Globus pallidus (tissue), 1 donor: ENCODE measurements around the gene TM4SF4.
"Not testable (repeated sequence)": the region's sequence is repeated elsewhere in the genome, so short reads cannot be mapped to it uniquely, and the experiment has no call there.

ENCODE experiments used
- DNase-seq: peaks from one replicate; pipeline ENCODE4 v3.0.0-alpha.2; 2015; ENCODE audit warnings: low spot score

TM4SF4 gene, protein sequence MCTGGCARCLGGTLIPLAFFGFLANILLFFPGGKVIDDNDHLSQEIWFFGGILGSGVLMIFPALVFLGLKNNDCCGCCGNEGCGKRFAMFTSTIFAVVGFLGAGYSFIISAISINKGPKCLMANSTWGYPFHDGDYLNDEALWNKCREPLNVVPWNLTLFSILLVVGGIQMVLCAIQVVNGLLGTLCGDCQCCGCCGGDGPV

DNA sequence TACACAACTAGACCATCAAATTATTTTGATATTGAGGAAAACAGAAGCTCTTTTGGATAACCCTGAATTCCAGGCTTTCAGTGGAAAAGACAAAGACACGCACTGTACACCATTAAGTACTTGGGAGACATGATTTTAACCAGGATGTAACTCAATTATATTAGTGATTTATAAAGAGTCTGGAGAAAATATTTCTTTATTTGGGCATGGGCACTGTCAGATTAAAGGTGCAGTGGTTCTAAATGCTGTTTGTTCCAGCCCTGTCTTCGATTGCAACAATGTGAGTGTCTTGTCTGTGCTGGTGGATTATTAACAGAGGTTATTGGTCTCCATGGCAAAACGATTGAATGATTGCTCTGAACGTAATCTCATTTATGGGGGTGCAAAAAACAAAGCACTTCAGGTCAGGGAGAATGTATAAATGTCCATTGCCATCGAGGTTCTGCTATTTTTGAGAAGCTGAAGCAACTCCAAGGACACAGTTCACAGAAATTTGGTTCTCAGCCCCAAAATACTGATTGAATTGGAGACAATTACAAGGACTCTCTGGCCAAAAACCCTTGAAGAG, at the start of gene TM4SF4:
TSS of gene TM4SF4 (plus strand) at position 448 of the 568 bp plus-strand sequence. CDS start 181 bp downstream, outside the sequence.
- no peak for DNase-seq

DNA sequence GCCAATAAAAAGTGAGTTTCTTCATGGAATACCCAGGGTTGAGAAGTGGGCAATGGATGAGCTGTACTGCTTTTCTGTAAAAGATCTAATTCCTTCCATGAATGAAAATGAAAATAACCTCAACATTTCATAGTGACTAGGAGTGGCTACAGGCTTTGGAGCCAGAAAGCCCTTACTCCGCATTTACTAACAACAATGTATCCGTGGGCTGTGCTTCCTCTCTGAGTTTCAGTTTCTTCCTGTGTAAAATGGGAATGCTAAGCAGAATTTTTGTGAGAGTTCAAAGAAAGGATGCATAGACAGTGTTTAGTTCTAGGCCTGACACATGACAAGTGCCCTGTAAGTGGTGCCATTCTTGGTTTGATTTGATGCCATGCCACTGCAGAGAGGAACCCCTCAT, 49.6 kb upstream of the TM4SF4 start:
- DNase-seq = no peak

DNA sequence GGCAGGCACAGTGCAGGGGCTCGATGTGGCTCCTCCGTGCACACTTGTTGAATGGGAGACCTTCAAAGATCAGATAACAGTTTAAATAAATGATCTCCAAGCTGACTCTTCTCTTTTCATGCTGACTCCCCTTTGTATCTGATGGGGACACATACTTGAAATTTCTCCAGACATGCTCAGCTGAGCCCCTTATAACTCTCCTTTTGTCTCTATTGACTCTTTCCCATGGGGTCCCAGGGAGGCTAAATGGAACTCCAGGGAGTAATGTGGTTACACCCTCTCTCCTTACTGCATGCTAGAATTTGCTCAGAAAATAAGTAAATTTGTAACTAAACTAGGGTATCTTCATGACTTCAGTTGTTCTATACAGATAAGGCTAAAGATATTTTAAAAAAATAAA, 48.2 kb upstream of the TM4SF4 start:
- no peak for DNase-seq

DNA sequence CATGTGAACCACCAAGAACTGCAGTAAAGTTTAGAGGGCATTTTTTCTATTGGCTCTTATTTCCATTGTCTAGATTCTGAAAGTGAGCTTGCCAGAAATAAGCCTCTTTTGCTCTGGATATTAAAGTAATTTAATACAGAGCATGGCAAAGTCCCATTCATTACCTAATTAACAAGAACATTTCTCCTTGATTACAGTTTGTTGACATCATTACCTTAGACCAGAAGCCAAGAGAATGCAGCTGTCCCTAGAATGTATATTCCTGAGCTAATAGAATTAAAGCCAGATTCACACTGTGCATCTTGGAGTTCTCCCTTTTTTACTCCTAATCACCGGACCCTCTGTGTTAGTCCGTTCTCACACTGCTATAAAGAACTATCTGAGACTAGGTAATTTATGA, 46.4 kb upstream of the TM4SF4 start:
- no peak for DNase-seq

DNA sequence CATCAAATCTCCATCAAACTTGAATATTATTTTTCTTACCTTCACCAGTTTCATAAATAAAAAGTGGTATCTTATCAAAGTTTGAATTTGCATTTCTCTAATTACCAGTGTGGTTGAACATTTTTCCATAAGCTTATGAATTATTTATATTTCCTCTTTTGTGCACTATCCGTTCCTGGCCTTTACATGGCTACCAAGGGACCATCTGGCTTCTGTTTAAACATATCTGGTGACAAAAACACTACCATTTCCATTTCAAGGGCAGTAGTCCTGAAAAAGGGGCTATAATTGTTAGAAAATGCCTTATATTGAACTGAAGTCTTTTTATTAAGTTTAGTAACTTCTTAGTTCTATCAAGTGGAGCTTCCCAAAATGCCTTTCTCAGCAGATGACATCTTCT, 44.3 kb upstream of the TM4SF4 start:
- no peak for DNase-seq

DNA sequence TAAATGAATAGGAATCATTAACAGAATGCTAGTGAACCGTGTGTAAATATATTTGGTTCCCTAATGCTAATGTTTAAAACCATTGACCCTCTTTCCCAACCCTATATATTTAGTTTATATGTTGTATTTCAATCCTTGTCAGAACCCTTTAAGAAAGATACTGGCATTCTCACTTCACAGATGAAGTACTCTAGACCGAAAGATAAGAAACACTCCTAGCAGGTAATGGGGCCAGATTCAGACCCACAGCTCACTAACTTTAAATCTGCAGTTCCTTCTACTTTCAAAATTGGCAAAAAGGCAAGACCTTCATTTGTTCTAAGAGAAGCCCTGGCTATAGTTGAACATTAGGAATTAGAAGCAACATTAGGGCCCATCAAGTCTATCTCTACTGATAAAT, 42.3 kb upstream of the TM4SF4 start:
- DNase-seq = no peak

DNA sequence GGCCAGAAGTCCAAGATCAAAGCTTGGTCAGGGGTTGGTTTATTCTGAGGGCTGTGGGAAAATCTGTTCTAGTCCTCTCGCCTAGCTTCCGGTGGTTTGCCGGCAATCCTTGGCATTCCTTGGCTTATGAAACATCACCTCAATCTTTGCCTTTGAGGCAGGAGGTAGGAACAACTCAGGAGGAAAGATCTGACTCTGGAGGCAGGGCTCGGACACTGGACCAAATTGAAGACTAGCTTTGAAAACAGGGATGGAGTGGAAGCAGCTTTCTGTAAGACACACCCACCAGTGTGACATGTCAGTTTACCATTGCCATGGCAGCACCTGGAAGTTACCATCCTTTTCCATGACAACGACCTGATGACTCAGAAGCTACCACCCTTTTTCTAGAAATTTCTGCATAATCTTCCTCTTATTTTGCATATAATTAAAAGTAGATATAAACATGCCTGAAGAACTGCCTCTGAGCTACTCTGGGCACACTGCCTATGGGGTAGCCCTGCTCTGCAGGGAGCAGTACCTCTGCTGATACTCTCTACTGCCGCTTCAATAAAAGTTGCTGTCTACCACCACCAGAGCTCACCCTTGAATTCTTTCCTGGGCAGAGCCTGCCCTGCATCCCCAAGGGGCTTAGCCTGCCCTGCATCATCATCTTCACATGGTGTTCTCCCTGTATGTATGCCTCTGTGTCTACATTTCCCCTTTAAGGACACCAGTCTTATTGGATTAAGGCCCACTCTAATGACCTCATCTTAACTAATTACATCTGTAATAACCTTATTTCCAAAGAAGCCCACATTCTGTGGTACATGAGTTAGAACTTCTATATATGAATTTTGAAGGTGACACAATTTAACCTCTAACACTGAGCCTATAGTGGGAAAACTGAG, 38.3 kb upstream of the TM4SF4 start:
- DNase-seq = no peak

DNA sequence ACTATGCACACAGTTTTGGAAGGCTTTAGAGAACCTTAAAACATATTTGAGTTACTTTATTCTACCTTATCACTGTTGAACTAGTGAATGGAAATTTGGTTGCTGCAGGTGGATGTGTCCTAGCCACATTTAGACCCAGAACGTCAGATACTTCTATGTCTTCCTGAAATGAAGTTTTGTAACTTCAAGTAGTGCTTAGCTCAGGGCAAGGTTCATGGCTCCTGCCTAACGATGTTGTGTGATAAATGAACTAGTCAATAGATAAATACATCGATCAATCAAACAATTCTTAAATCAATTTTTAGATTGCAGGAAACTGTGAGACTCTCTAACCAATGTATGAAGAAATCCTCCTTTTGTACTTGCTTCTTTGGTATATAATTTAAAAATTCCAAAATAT, 37.2 kb upstream of the TM4SF4 start:
- no peak for DNase-seq

DNA sequence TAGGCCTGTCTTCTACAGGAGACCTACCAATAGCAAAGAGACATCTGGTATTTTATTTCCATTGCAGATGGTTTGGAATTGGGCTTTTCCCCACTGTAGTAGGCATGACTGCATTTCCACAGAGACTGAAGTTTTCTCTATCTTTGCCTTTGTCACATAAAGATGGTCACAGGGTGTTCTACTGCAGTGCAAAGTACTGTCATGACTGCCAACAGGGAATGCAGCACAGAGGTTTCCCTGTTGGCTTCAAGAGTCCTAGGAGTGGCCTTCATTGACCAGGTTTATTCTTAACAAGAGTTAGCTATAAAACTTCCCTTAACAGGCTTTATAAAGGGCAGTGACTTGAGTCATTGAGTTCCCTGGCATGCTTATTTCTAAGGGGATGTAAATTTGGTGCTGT, 36.8 kb upstream of the TM4SF4 start:
- no peak for DNase-seq

DNA sequence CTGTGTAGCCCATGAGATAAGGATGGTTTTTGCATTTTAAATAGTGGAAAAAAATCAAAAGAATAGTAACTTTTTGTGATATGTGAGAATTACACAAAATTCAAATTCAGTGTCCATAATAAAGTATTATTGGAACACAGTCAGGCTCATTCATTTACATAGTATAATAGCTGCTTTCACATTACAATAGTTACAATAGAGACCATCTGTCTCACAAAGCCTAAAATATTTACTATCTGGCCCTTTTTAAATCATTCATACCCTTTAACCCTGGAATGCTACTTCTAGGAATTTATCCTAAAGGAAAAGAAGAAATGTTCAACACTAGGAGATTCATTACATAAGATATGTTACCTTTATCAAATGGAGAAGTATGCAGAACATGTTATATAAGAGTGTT, 35.5 kb upstream of the TM4SF4 start:
- no peak for DNase-seq

DNA sequence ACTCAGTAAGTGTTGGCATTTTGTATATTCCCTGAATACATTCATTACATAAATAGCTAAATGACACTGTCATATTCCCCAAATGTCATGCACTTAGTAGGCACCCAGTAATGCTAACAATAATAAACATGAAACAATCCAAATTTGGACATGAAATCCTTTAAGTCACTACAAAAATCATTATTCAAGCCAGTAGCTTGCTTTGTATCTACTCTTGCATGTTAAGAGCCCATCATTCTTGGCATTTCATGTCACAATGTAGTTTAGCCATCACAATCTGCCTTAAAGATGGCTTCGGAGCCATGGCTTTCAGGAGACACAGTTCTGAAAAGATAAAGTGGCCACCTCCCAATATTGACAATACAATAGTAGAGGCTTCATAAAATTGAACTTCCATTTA, 32.9 kb upstream of the TM4SF4 start:
- DNase-seq = no peak

DNA sequence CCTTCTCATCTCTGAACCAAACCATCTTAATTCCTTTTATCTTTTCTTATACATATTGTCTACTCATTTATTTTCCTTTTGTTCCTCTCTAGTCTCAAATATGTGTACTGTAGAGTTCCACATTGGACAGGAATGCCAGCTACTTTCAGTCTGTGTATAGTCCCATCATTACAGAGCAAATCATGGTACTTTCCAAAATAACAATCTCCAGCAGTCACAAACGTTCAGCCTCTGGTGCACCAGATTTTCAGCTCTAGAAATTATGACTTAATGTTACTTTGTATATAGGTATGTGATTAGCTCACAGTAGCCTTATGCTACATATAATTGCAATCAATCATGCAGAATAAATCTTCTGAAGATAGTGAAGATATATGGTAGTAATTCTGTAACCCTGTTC, 32.5 kb upstream of the TM4SF4 start:
- DNase-seq = no peak

DNA sequence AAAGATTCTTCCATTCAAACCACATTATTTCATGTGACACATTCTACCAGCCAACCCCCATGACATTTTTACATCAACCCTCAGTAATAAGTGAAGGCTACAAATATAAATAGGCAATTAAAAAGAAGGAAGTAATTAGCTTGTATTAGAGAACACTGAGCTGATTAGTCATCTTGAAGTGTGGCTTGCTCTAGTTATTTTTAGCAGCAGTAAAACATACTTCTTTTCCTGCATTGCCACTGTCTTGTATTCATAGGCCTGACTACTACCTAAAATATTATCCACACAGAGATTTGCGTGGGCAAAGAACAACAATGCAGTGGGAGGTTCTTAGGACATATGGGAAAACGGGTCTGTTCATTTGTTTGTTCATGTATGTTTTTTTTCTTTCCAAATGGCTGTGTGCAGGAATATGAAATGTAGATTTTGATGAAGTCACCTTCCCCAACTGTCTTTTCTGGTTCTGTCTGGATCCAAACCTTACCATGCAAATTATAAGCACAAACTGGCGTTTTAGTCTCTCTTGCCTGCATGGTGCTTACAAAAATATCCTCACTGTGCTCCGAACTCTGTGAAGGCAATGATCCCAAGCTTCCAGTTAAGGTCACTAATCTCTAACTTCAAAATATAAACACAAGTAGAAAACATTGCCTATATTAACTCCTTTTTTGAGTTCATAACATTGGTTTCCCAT, 31.5 kb upstream of the TM4SF4 start:
- no peak for DNase-seq

DNA sequence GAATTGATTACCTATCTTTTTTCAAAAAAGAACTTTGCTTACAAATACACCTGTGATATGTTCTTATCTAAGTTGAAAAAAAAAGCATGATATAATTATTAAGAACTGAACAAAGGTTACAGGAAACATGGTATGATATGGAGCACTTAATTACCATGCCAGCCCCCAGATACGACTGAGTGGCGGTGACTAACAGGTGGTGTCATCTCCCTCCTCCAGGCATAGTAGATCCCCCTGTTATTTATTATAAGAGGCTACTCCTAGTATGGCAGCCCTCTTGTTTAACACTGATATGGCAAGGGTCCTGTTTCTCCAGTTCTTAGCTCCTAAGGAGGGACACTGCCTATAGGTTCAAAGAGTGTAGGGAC, 31.0 kb upstream of the TM4SF4 start:
- no peak for DNase-seq

DNA sequence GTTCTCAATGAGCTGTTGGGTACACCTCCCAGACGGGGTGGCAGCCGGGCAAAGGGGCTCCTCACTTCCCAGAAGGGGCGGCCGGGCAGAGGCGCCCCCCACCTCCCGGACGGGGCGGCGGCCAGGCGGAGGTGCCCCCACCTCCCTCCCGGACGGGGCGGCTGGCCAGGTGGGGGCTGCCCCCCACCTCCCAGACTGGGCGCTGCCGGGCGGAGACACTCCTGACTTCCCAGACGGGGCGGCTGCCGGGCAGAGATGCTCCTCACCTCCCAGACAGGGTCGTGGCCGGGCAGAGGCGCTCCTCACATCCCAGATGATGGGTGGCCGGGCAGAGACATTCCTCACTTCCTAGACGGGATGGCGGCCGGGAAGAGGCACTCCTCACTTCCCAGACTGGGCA, 29.6 kb upstream of the TM4SF4 start:
- DNase-seq = not testable (repeated sequence)

DNA sequence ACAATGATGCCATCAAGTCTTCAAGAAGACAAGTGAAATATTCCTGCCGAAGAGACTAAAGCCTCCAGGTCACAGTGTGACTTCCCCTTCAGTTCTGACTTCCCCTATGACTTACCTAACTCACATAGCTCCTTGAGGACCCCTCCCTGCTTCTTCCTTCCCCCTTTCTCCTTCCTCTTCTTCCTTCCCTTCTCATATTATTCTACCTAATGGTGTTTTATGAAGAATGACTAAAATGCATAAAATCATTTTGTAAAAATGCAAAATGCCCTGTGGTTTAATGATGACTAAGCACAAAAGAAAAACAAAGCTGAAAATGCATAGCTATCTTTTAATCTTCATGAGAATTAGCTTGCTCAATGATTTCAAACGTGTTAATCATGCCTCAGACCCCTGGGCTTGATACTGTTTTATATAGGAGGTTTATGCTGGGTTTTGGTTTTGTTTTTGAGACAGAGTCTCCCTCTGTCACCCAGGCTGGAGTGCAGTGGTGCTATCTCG, 26.1 kb upstream of the TM4SF4 start:
- no peak for DNase-seq

DNA sequence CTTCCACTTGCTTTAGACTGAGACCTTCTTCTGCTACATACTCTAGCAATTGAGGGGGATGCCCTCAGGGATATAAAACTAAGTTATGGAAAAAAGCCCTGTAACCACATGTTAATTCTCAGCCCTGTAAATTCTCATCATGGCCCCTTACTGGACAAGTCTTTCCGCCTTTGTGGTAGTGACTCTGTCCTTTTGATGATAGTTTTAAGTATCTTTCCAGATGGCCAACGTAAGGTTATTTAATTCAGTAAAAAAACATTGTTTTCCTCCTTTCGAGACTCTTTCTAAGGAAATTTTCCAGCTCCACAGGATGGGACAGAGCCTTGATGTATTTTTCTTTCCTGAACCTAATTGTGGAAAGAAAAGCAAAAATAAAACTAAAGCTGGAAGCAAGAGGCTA, 25.3 kb upstream of the TM4SF4 start:
- no peak for DNase-seq

DNA sequence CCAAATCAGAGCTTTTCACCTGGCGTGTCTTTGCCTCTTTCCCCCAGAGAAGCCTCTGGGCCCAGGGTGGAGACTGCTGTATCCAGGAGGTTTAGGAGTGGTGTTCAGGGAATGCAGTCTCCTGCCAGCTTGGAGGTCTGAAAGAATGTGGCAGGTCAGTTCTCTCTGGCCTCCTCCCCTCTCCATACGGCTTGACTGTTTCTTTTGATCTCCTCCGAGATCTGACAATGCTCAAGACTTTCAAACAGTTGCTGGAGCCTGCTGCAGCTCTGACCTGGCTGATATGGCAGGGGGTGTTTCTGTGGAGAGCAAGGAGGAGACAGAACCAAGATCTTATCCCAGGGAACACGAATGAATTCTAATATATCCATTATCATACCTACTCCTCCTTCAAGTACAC, 24.7 kb upstream of the TM4SF4 start:
- no peak for DNase-seq

DNA sequence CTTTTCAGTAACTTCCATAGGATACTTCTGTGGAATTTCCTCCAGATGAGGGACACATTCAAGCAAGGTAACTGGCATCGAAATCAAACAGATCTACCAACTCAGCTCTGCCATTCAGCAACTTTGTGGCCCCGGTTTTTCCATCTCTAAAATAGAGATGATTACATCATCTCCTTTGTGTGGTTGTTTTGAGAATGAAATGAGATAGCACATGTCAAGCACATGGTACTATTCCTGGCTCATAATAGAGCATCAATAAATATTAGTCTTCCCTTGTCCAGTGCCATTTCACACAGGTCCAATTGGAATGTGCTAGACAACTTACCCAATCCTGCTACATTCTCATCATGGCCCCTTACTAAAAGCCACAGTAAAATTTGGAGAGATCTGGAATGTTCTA, 24.2 kb upstream of the TM4SF4 start:
- no peak for DNase-seq

DNA sequence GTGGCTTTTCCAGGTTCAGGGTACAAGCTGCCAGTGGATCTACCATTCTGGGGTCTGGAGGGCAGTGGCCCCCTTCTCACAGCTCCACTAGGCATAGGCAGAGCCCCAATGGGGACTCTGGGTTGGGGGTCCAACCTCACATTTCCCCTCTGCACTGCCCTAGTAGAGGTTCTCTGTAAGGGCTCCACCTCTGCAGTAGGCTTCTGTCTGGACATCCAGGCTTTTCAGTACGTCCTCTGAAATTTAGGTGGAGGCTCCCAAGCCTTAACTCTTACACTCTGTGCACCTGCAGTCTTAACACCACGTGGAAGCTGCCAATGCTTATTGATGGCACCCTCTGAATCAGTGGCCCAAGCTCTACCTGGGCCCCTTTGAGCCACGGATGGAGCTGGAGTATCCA, 22.5 kb upstream of the TM4SF4 start:
- DNase-seq = no peak

DNA sequence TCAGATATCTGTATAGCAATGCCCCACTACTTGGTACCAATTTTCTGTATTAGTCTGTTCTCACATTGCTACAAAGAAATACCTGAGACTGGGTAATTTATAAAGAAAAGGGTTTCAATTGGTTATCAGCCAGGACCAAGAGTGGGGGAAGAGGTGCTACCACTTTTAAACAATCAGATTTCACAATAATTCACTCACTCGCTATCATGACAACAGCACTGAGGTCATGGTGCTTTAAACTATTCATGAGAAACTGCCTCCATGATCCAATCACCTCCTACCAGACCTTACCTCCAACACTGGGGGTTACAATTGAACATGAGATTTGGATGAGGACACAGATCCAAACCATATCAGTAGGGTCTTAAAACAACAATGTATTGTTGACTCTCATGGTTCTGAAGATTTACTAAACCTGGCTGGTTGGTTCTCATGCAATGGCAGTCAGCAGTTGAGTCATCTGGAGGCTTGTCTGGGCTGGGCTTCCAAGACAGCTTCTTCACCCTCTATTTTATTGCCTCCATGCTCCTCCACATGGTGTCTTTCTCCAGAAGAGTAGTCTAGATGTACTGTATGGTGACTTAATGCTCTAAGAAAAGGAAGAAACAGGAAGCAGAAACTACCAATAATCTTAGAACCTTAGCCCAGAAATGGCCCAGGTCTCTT, 21.2 kb upstream of the TM4SF4 start:
- DNase-seq = no peak

DNA sequence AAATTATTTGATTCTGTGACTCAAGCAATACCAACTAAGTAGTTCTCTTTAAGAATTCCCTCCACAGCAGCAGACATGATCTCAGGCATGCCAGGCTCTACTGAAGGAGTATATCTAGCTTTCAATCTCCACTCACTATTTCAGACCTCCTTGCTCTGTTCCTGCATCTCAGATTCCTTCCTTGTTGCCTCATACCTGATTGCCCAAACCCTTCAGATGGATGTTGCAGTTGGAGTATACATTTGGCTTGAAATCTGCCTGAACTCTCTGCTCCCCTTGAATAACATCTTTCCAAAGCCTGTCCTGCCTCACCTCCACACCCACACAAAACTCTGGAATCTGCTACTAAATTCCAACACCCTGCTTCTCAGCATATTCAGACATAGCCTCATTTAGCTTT, 19.8 kb upstream of the TM4SF4 start:
- DNase-seq = no peak
